Ascending aorta (tissue), 2 donors: ENCODE data around the gene FAM168A. TPM values are rescaled to one million over a fixed set of nuclear protein-coding genes. Genes with fewer than 3 reads are reported as not detected.
A peak's percentile ranks its signal among the peaks of the same experiment; 100 is the strongest.

Experiments used
- DNase-seq, 2 donors: peaks; one replicate each; pipeline ENCODE4 v3.0.0-alpha.2; 2019; ENCODE audit warnings: low spot score in 2 of 2
- H3K27ac ChIP-seq, 2 donors: fragments of 200-600 bp; sonication (generic); one replicate each; pipeline ENCODE4 v1.5.1; 2016 to 2017; ENCODE audit warnings: mild to moderate bottlenecking in 1 of 2
- H3K27me3 ChIP-seq: fragments of 200-600 bp; sonication (generic); one replicate; pipeline ENCODE4 v1.5.1; 2017
- H3K36me3 ChIP-seq, 2 donors: fragments of 200-600 bp; sonication (generic); one replicate each; pipeline ENCODE4 v1.5.1; 2016
- H3K4me1 ChIP-seq, 2 donors: fragments of 200-600 bp; sonication (generic); one replicate each; pipeline ENCODE4 v1.5.1; 2016 to 2017; ENCODE audit warnings: mild to moderate bottlenecking in 1 of 2
- H3K4me3 ChIP-seq, 2 donors: fragments of 200-600 bp; sonication (generic); one replicate each; pipeline ENCODE4 v1.5.1; 2016 to 2017; ENCODE audit warnings: mild to moderate bottlenecking in 1 of 2
- H3K9me3 ChIP-seq, 2 donors: fragments of 200-600 bp; sonication (generic); one replicate each; pipeline ENCODE4 v1.5.1; 2016
- intact Hi-C: fragments of 100-400 bp; cut with DNase I; formaldehyde crosslinking; loops from one replicate; pipeline ENCODE4 v1.15.1; 2023
- total RNA-seq: library from RNA; depleted of rRNA; stranded (reverse); fragments of >200 nt; gene quantifications from one replicate; pipeline ENCODE4 v1.1.0, GENCODE V29; 2016
- TF ChIP-seq, protein P1 (sequence below), 3 experiments: fragments of 200-600 bp in 2 of 3; fragments of 450-650 bp in 1 of 3; sonication (generic) in 2 of 3; IDR thresholded peaks; one replicate each; pipeline ENCODE4 v1.5.1; 2016 to 2019; ENCODE audit warnings: antibody characterized with exemption in 3 of 3, mild to moderate bottlenecking in 1 of 3, moderate library complexity in 1 of 3

The FAM168A gene
- total RNA-seq, 1 donor from 2014 or later = 44.1 TPM

- H3K36me3 ChIP-seq = peaks cover 78 to 90% of the 10 kb centered on the region in 2 donors
- intact Hi-C loops = loop anchor here (1.0 kb wide), 1 partner anchor 16 kb away; the partner anchor contains the start of gene RELT
- TF ChIP-seq, protein P1, sequence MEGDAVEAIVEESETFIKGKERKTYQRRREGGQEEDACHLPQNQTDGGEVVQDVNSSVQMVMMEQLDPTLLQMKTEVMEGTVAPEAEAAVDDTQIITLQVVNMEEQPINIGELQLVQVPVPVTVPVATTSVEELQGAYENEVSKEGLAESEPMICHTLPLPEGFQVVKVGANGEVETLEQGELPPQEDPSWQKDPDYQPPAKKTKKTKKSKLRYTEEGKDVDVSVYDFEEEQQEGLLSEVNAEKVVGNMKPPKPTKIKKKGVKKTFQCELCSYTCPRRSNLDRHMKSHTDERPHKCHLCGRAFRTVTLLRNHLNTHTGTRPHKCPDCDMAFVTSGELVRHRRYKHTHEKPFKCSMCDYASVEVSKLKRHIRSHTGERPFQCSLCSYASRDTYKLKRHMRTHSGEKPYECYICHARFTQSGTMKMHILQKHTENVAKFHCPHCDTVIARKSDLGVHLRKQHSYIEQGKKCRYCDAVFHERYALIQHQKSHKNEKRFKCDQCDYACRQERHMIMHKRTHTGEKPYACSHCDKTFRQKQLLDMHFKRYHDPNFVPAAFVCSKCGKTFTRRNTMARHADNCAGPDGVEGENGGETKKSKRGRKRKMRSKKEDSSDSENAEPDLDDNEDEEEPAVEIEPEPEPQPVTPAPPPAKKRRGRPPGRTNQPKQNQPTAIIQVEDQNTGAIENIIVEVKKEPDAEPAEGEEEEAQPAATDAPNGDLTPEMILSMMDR (IDR thresholded peaks at IDR 0.05) = no peak
Observed at GRCh38 chr11:73359930-73360742, 237.8 kb downstream of the FAM168A start.

DNA sequence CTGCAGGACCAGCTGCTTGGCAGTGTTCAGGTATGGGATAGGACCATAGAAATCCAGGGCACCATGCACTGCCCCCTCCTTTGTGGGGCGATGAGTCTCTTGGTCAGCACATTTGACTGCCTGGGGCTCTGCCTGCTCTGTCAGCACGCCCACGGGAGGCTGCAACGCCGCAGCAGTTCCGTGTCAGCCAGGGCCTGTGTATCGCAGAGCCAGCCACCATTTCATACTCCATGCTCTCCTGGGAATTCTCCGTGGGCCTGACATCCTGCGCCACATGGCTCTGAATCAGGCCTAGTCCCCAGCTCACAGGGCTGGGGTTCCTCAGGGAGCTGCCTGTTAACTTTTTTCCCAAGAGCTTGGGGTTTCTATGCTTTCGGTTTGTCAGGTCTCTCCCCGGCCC is 238.6 kb downstream of the FAM168A start:
- TF ChIP-seq, protein P1 (IDR thresholded peaks at IDR 0.05) = no peak
- Histone ChIP-seq H3K36me3 (peaks cover 74 to 88% of the 10 kb centered on the region in 2 donors), H3K4me3 (no peak overlapping the region), H3K27me3 (no peaks in the 10 kb centered on the region), H3K27ac (peak overlapping the region; percentile 83 to 84), H3K9me3 (no peaks in the 10 kb centered on the region), H3K4me1 (peaks cover 18 to 35% of the 10 kb centered on the region in 2 donors)
- DNase-seq = peak in 1 of 2 donors; percentile 90
- intact Hi-C loops = loop anchor here (1.0 kb wide), 1 partner anchor 17 kb away; the partner anchor contains the start of gene RELT

More at GRCh38 chr11:73359930-73360742, 237.8 kb downstream of the FAM168A start:
- Histone ChIP-seq H3K27ac (peak overlapping the region; percentile 83 to 84), H3K27me3 (no peaks in the 10 kb centered on the region), H3K4me3 (no peak overlapping the region), H3K4me1 (peaks cover 18 to 35% of the 10 kb centered on the region in 2 donors), H3K9me3 (no peaks in the 10 kb centered on the region)
- DNase-seq = no peak

DNA sequence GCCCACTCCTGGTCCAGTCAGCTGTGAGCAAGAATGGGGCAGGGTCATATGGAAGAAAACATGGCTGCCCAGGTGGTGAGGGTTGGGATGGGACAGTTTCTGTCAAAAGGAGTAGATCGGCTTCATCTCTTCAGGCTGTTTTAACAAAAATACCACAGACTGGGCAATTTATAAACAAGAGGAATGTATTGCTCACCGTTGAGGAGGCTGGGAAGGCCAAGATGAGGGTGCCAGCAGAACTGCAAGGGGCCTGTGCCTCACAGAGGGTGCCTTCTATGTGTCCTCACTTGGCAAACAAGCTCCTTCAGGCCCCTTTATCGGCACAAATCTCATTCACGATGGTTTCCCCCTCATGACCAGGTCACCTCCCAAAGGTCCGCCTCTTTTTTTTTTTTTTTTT is 239.8 kb downstream of the FAM168A start:
- no peak overlapping the region for H3K4me3 ChIP-seq
- peaks cover 74 to 86% of the 10 kb centered on the region in 2 donors for H3K36me3 ChIP-seq
- H3K4me1 ChIP-seq = peaks cover 18 to 35% of the 10 kb centered on the region in 2 donors
- no peaks in the 10 kb centered on the region for H3K27me3 ChIP-seq
- H3K27ac ChIP-seq = peak overlapping the region; percentile 83 to 84
- intact Hi-C loops = no loop called here
- no peak for DNase-seq
- TF ChIP-seq, protein P1 (IDR thresholded peaks at IDR 0.05) = no peak
- no peaks in the 10 kb centered on the region for H3K9me3 ChIP-seq

GRCh38 chr11:73356979-73357860 is 240.7 kb downstream of the FAM168A start:
- Histone ChIP-seq H3K36me3 (peaks cover 72 to 86% of the 10 kb centered on the region in 2 donors), H3K4me3 (no peak overlapping the region), H3K27me3 (no peaks in the 10 kb centered on the region), H3K4me1 (peaks cover 18 to 35% of the 10 kb centered on the region in 2 donors), H3K9me3 (no peaks in the 10 kb centered on the region), H3K27ac (peak overlapping the region; percentile 83 to 84)
- TF ChIP-seq, protein P1 (IDR thresholded peaks at IDR 0.05) = no peak
- intact Hi-C loops = no loop called here
- DNase-seq = no peak

DNA sequence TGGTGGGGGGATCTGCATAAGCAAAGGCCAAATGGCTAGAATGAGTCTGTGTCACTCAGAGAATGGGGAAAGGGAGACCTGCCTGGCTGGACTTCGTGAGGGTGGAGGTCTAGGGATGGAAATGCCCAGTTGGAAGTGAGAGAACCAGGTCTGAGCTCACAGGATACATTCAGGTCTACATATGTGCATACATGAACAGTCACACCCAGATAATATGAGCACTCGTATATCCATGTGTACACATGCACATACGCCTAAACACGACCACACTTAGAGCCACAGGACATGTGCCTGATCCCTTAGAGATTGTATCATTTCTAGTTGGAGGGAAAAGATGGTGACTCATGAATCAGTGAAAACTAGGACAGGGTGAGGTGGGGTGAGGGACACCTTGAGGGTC is 242.8 kb downstream of the FAM168A start:
- Histone ChIP-seq H3K9me3 (no peaks in the 10 kb centered on the region), H3K36me3 (peaks cover 54 to 67% of the 10 kb centered on the region in 2 donors), H3K27me3 (no peaks in the 10 kb centered on the region), H3K4me3 (no peak overlapping the region), H3K4me1 (peaks cover 20 to 43% of the 10 kb centered on the region in 2 donors), H3K27ac (peak overlapping the region; percentile 29 to 84)
- TF ChIP-seq, protein P1 (IDR thresholded peaks at IDR 0.05) = no peak
- DNase-seq = no peak
- intact Hi-C loops = no loop called here
